Adipocyte (in vitro differentiated cells): Measurements from ENCODE around the gene TAS1R1.
A peak's percentile ranks its signal among the peaks of the same experiment; 100 is the strongest.
"Not testable (repeated sequence)": the region's sequence is repeated elsewhere in the genome, so short reads cannot be mapped to it uniquely, and the experiment has no call there.

Experiments
- DNase-seq: peaks from one replicate; pipeline ENCODE4 v3.0.0-alpha.2; 2015; ENCODE audit warnings: low read depth
- H3K27me3 ChIP-seq: replicated peaks from 2 replicates; pipeline ENCODE4 v1.7.0; 2013; ENCODE audit warnings: mild to moderate bottlenecking, low read length, moderate library complexity; ENCODE audit not compliant: control insufficient read depth, insufficient read depth
- H3K36me3 ChIP-seq: 2 replicates; pipeline ENCODE4 v1.7.0; 2013; ENCODE audit warnings: low read length, mild to moderate bottlenecking, moderate library complexity; ENCODE audit not compliant: control insufficient read depth, insufficient read depth, severe bottlenecking
- H3K4me1 ChIP-seq: 2 replicates; pipeline ENCODE4 v1.7.0; 2013; ENCODE audit warnings: mild to moderate bottlenecking, low read length, moderate library complexity; ENCODE audit not compliant: control insufficient read depth, insufficient read depth
- H3K4me3 ChIP-seq: 2 replicates; pipeline ENCODE4 v1.7.0; 2013; ENCODE audit warnings: mild to moderate bottlenecking, low read length, moderate library complexity
- H3K9ac ChIP-seq: 2 replicates; pipeline ENCODE4 v1.7.0; 2013; ENCODE audit warnings: mild to moderate bottlenecking, low read length, moderate library complexity
- H3K9me3 ChIP-seq: 2 replicates; pipeline ENCODE4 v1.7.0; 2013; ENCODE audit warnings: mild to moderate bottlenecking, low read length, moderate library complexity; ENCODE audit not compliant: control insufficient read depth

The TAS1R1 gene

GRCh38 chr1:6594977-6595740, 40.1 kb downstream of the TAS1R1 start:
- H3K36me3 ChIP-seq: peaks cover 88% of the 10 kb centered on the region
- H3K9ac ChIP-seq: no peak overlapping the region
- peaks cover 37% of the 10 kb centered on the region for H3K4me1 ChIP-seq
- no peaks in the 10 kb centered on the region for H3K9me3 ChIP-seq
- no peak for DNase-seq
- no peak overlapping the region for H3K4me3 ChIP-seq
- H3K27me3 ChIP-seq: no peaks in the 10 kb centered on the region

GRCh38 chr1:6596351-6596750, 41.2 kb downstream of the TAS1R1 start:
- DNase-seq: no peak
- H3K4me3 ChIP-seq: peak overlapping the region; percentile 1

GRCh38 chr1:6596886-6597776, 42.0 kb downstream of the TAS1R1 start:
- Histone ChIP-seq H3K9me3 (no peaks in the 10 kb centered on the region), H3K4me3 (peak overlapping the region; percentile 33), H3K9ac (peak overlapping the region; percentile 55), H3K36me3 (peaks cover 68% of the 10 kb centered on the region), H3K4me1 (peaks cover 36% of the 10 kb centered on the region), H3K27me3 (no peaks in the 10 kb centered on the region)
- no peak for DNase-seq

More at GRCh38 chr1:6596351-6596750, 41.2 kb downstream of the TAS1R1 start:
- H3K9ac ChIP-seq: no peak overlapping the region
- peaks cover 39% of the 10 kb centered on the region for H3K4me1 ChIP-seq
- no peaks in the 10 kb centered on the region for H3K9me3 ChIP-seq
- H3K27me3 ChIP-seq: no peaks in the 10 kb centered on the region
- peaks cover 76% of the 10 kb centered on the region for H3K36me3 ChIP-seq

GRCh38 chr1:6597777-6598131, 42.6 kb downstream of the TAS1R1 start:
- H3K4me1 ChIP-seq: peaks cover 36% of the 10 kb centered on the region
- no peaks in the 10 kb centered on the region for H3K27me3 ChIP-seq
- peak overlapping the region; percentile 33 for H3K4me3 ChIP-seq
- peaks cover 62% of the 10 kb centered on the region for H3K36me3 ChIP-seq
- no peaks in the 10 kb centered on the region for H3K9me3 ChIP-seq
- no peak for DNase-seq
- H3K9ac ChIP-seq: peak overlapping the region; percentile 29

- Histone ChIP-seq H3K9ac (peak overlapping the region; percentile 96), H3K4me3 (peak overlapping the region; percentile 99), H3K36me3 (peaks cover 46% of the 10 kb centered on the region), H3K4me1 (peaks cover 45% of the 10 kb centered on the region), H3K9me3 (no peaks in the 10 kb centered on the region), H3K27me3 (no peaks in the 10 kb centered on the region)
- DNase-seq: no peak
Measured at GRCh38 chr1:6599141-6599975, 44.3 kb downstream of the TAS1R1 start.

GRCh38 chr1:6599991-6600390, 44.9 kb downstream of the TAS1R1 start:
- DNase-seq: not testable (repeated sequence)
- peak overlapping the region; percentile 99 for H3K4me3 ChIP-seq

GRCh38 chr1:6600410-6601048, 45.4 kb downstream of the TAS1R1 start:
- Histone ChIP-seq H3K36me3 (peaks cover 35% of the 10 kb centered on the region), H3K27me3 (no peaks in the 10 kb centered on the region), H3K9me3 (no peaks in the 10 kb centered on the region), H3K4me3 (peak overlapping the region; percentile 99), H3K9ac (peak overlapping the region; percentile 96), H3K4me1 (peaks cover 51% of the 10 kb centered on the region)
- peak; percentile 31 for DNase-seq

More at GRCh38 chr1:6599991-6600390, 44.9 kb downstream of the TAS1R1 start:
- Histone ChIP-seq H3K9ac (peak overlapping the region; percentile 96), H3K36me3 (peaks cover 41% of the 10 kb centered on the region), H3K4me1 (peaks cover 51% of the 10 kb centered on the region)
- H3K27me3 ChIP-seq, H3K9me3 ChIP-seq: not testable (repeated sequence)

GRCh38 chr1:6601049-6601922, 46.2 kb downstream of the TAS1R1 start:
- Histone ChIP-seq H3K4me1 (peaks cover 49% of the 10 kb centered on the region), H3K9ac (peak overlapping the region; percentile 96), H3K27me3 (no peaks in the 10 kb centered on the region), H3K4me3 (peak overlapping the region; percentile 99), H3K9me3 (no peaks in the 10 kb centered on the region), H3K36me3 (peaks cover 28% of the 10 kb centered on the region)
- peak; percentile 94 for DNase-seq

GRCh38 chr1:6601923-6602668, 47.0 kb downstream of the TAS1R1 start:
- Histone ChIP-seq H3K4me1 (peaks cover 41% of the 10 kb centered on the region), H3K9ac (peak overlapping the region; percentile 96), H3K36me3 (peaks cover 20% of the 10 kb centered on the region), H3K4me3 (peak overlapping the region; percentile 99), H3K27me3 (no peaks in the 10 kb centered on the region), H3K9me3 (no peaks in the 10 kb centered on the region)
- DNase-seq: peak; percentile 53
